Gastroesophageal sphincter (tissue), 3 donors: Measurements from ENCODE around the gene CXADR.

Experiments used
- EP300 ChIP-seq: sonication (generic); formaldehyde crosslinking; IDR thresholded peaks from one replicate; pipeline ENCODE4 v1.6.1; 2017; ENCODE audit warnings: antibody characterized with exemption, mild to moderate bottlenecking
- POLR2A ChIP-seq, 2 donors: fragments of 450-650 bp; IDR thresholded peaks; one replicate each; pipeline ENCODE4 v1.6.1; 2017; ENCODE audit warnings: antibody characterized with exemption in 2 of 2, mild to moderate bottlenecking in 2 of 2, moderate library complexity in 1 of 2
- POLR2AphosphoS5 ChIP-seq: sonication (generic); formaldehyde crosslinking; IDR thresholded peaks from one replicate; pipeline ENCODE4 v1.6.1; 2017; ENCODE audit warnings: antibody characterized with exemption
- TF ChIP-seq, protein P1 (sequence below), 4 experiments: fragments of 200-600 bp in 2 of 4; fragments of 450-650 bp in 2 of 4; sonication (generic) in 1 of 4; IDR thresholded peaks; one replicate each; pipeline ENCODE4 v1.5.1; 2017 to 2019; ENCODE audit warnings: antibody characterized with exemption in 4 of 4, mild to moderate bottlenecking in 2 of 4, moderate library complexity in 2 of 4

DNA sequence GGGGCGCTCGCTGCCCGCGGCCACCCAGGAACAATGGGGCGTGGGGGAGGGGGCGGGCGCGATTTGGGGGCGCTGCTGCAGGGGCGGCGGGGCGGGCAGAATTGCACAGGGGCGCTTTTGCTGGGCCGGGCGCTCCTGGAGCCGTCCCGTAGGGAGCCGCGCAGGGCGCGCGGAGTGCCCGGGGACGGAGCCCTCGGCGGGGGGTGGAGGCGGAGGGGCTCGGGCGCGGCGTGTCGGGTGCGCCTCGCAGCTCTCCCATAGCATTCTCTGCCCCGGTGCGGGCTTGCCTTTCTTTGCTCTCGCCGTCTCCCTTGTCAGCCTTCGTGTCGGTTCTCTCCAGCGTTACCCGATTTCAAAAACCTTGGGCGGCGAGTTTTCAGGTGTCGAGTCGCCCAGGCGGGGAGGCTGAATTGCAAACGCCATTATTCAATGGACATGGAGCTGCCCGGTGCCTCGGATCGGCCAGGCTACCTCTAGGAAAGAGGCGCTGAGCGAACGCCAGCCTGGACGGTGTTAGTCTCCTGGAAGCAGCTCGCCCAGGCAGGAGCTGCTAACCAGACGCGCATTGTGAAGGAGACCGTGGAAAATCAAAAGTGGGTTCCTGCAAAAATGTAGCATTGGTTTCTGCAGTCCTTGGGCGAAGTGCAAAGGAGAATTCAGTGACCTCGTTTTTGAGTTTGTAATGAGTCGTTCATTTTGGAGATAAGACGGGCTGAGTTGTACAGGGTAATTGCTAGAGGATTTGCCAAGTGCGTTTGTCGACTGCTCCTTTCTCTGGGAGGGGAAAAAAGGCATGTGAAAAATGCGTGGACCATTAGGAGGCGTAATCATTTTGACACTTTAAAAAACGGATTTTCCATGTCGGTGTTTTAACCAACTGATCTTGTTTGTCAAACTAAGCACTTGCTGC is 626 bp downstream of the CXADR start:
- TF ChIP-seq, protein P1, sequence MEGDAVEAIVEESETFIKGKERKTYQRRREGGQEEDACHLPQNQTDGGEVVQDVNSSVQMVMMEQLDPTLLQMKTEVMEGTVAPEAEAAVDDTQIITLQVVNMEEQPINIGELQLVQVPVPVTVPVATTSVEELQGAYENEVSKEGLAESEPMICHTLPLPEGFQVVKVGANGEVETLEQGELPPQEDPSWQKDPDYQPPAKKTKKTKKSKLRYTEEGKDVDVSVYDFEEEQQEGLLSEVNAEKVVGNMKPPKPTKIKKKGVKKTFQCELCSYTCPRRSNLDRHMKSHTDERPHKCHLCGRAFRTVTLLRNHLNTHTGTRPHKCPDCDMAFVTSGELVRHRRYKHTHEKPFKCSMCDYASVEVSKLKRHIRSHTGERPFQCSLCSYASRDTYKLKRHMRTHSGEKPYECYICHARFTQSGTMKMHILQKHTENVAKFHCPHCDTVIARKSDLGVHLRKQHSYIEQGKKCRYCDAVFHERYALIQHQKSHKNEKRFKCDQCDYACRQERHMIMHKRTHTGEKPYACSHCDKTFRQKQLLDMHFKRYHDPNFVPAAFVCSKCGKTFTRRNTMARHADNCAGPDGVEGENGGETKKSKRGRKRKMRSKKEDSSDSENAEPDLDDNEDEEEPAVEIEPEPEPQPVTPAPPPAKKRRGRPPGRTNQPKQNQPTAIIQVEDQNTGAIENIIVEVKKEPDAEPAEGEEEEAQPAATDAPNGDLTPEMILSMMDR (IDR thresholded peaks at IDR 0.05) = no peak
- TF ChIP-seq POLR2AphosphoS5 = no peak
- no peak for TF ChIP-seq POLR2A (IDR thresholded peaks at IDR 0.05)
- TF ChIP-seq EP300 = no peak
